Esophagus squamous epithelium (tissue), 4 donors: ENCODE results near the gene RPP38.

Source experiments
- CTCF ChIP-seq, 6 experiments: fragments of 450-650 bp in 4 of 6; fragments of 200-600 bp in 2 of 6; sonication (generic) in 2 of 6; IDR thresholded peaks; one replicate each; pipeline ENCODE4 v1.5.1; 2016 to 2019; ENCODE audit warnings: antibody characterized with exemption in 6 of 6, mild to moderate bottlenecking in 4 of 6, moderate library complexity in 4 of 6
- POLR2A ChIP-seq, 4 donors: fragments of 450-650 bp; IDR thresholded peaks; one replicate each; pipeline ENCODE4 v1.6.1; 2017; ENCODE audit warnings: antibody characterized with exemption in 4 of 4, mild to moderate bottlenecking in 4 of 4, moderate library complexity in 3 of 4

- no peak for TF ChIP-seq POLR2A (IDR thresholded peaks at IDR 0.05)
- no peak for TF ChIP-seq CTCF (IDR thresholded peaks at IDR 0.05)
These were observed 2.7 kb downstream of the RPP38 start for GRCh38 chr10:15099886-15100285.
